ENCODE results near the gene TRIM33. TPM values are rescaled to one million over a fixed set of nuclear protein-coding genes. Genes with fewer than 3 reads are reported as not detected.
A peak's percentile ranks its signal among the peaks of the same experiment; 100 is the strongest.

Gene TRIM33
- total and polyA plus RNA-seq, 2 donors (not counting 1 experiment from before 2014, with no cell fraction given), result 13.7 to 61.0 TPM

GRCh38 chr1:114490274-114490693 lies 20.7 kb downstream of the TRIM33 start:
- intact Hi-C loops (cut with micrococcal nuclease), result no loop called here
- Histone ChIP-seq H3K36me3 (replicated peaks in 1 of 2; ENCODE audit: control extremely low read depth in 1 of 2, control insufficient read depth in 1 of 2, extremely low read depth in 1 of 2, insufficient read depth in 2 of 2, low read length in 1 of 2) (peaks cover 0 to 5% of the 10 kb centered on the region in 2 experiments), H3K9ac (ENCODE audit: low read length) (no peak overlapping the region), H3K79me2 (ENCODE audit: control insufficient read depth, insufficient read depth, low read length) (peaks cover 98% of the 10 kb centered on the region), H3K27ac (ENCODE audit: low read length in 2 of 2) (peak overlapping the region in 1 of 2 donors; percentile 63), H3K27me3 (replicated peaks in 1 of 4; ENCODE audit: control extremely low read depth in 1 of 4, control insufficient read depth in 3 of 4, insufficient read depth in 4 of 4, low read length in 3 of 4) (no peaks in the 10 kb centered on the region), H3K4me3 (ENCODE audit: control extremely low read depth in 1 of 5, extremely low read depth in 1 of 5, insufficient read depth in 1 of 5, low read depth in 2 of 5, low read length in 4 of 5) (no peak overlapping the region), H3K9me3 (ENCODE audit: control extremely low read depth in 1 of 3, control insufficient read depth in 2 of 3, insufficient read depth in 1 of 3, low read length in 2 of 3) (peaks cover 0 to 7% (median 4%) of the 10 kb centered on the region in 3 donors), H3K4me1 (ENCODE audit: control insufficient read depth in 2 of 2, insufficient read depth in 2 of 2, low read length in 2 of 2) (peaks cover 11 to 14% of the 10 kb centered on the region in 2 donors), H2AFZ (ENCODE audit: insufficient read depth, low read depth, low read length, poor library complexity, severe bottlenecking) (no peak overlapping the region), H3K4me2 (replicated peaks; ENCODE audit: low read depth, low read length, poor library complexity, severe bottlenecking) (peak overlapping the region; percentile 10), H4K20me1 (ENCODE audit: control insufficient read depth, insufficient read depth, low read length, poor library complexity, severe bottlenecking) (peaks cover 32% of the 10 kb centered on the region)
- Mint-ChIP-seq H3K27me3 (no peaks in the 10 kb centered on the region), H3K4me3 (peak overlapping the region; percentile 52), H3K9me3 (ENCODE audit: insufficient read depth) (peaks cover 8% of the 10 kb centered on the region), H3K4me1 (peaks cover 58% of the 10 kb centered on the region), H3K27ac (peak overlapping the region; percentile 27)
- no CpG with 5 or more reads among the region's 1 CpG for WGBS (ENCODE audit: insufficient coverage)
- no peak for ATAC-seq (ENCODE audit: low read depth)
- DNase-seq, result no peak
- no peak for TF ChIP-seq EZH2 (IDR thresholded peaks at IDR 0.05; ENCODE audit: borderline replicate concordance, insufficient read depth, low read depth, low read length, poor library complexity, severe bottlenecking)
- CTCF ChIA-PET, result interaction anchor here (0.8 kb wide), 1 partner anchor 11 kb away, joined by 3 read pairs; no protein-coding TSS in a partner anchor
- POLR2A ChIA-PET, result no interaction called here

GRCh38 chr1:114488739-114489138 lies 22.3 kb downstream of the TRIM33 start:
- H3K9ac ChIP-seq (ENCODE audit: low read length), result no peak overlapping the region
- H4K20me1 ChIP-seq (ENCODE audit: control insufficient read depth, insufficient read depth, low read length, poor library complexity, severe bottlenecking), result peaks cover 17% of the 10 kb centered on the region
- H3K9me3 ChIP-seq (ENCODE audit: control extremely low read depth in 1 of 3, control insufficient read depth in 2 of 3, insufficient read depth in 1 of 3, low read length in 2 of 3), result peaks cover 0 to 7% (median 4%) of the 10 kb centered on the region in 3 donors
- H3K27ac ChIP-seq (ENCODE audit: low read length in 2 of 2), result peak overlapping the region in 1 of 2 donors; percentile 42
- peaks cover 11 to 14% of the 10 kb centered on the region in 2 donors for H3K4me1 ChIP-seq (ENCODE audit: control insufficient read depth in 2 of 2, insufficient read depth in 2 of 2, low read length in 2 of 2)
- no peaks in the 10 kb centered on the region for H3K27me3 ChIP-seq (replicated peaks in 1 of 4; ENCODE audit: control extremely low read depth in 1 of 4, control insufficient read depth in 3 of 4, insufficient read depth in 4 of 4, low read length in 3 of 4)
- H3K4me3 ChIP-seq (ENCODE audit: control extremely low read depth in 1 of 5, extremely low read depth in 1 of 5, insufficient read depth in 1 of 5, low read depth in 2 of 5, low read length in 4 of 5), result no peak overlapping the region
- intact Hi-C loops (cut with micrococcal nuclease), result no loop called here
- Mint-ChIP-seq H3K4me3 (no peak overlapping the region), H3K27me3 (no peaks in the 10 kb centered on the region), H3K4me1 (peaks cover 57% of the 10 kb centered on the region), H3K27ac (no peak overlapping the region), H3K9me3 (ENCODE audit: insufficient read depth) (peaks cover 8% of the 10 kb centered on the region)
- CTCF ChIA-PET, result no interaction called here
- DNase-seq, result peak; percentile 14
- no peak overlapping the region for H2AFZ ChIP-seq (ENCODE audit: insufficient read depth, low read depth, low read length, poor library complexity, severe bottlenecking)
- WGBS (ENCODE audit: insufficient coverage), result 62% methylated on average over 1 of the region's 2 CpGs
- POLR2A ChIA-PET, result interaction anchor here (0.6 kb wide), 1 partner anchor 9 kb away, joined by 3 read pairs; no protein-coding TSS in a partner anchor
- peaks cover 98% of the 10 kb centered on the region for H3K79me2 ChIP-seq (ENCODE audit: control insufficient read depth, insufficient read depth, low read length)
- H3K36me3 ChIP-seq (replicated peaks in 1 of 2; ENCODE audit: control extremely low read depth in 1 of 2, control insufficient read depth in 1 of 2, extremely low read depth in 1 of 2, insufficient read depth in 2 of 2, low read length in 1 of 2), result peaks cover 0 to 5% of the 10 kb centered on the region in 2 experiments
- no peak for ATAC-seq (ENCODE audit: low read depth)
- H3K4me2 ChIP-seq (replicated peaks; ENCODE audit: low read depth, low read length, poor library complexity, severe bottlenecking), result peak overlapping the region; percentile 6
- TF ChIP-seq EZH2 (IDR thresholded peaks at IDR 0.05; ENCODE audit: borderline replicate concordance, insufficient read depth, low read depth, low read length, poor library complexity, severe bottlenecking) (no peak), CTCF (IDR thresholded peaks at IDR 0.05) (no peak)

All from B cell (primary cell).